Jurkat, Clone E6-1 (cell line): Measurements from ENCODE around the gene HSP90B1. TPM values are rescaled to one million over a fixed set of nuclear protein-coding genes. Genes with fewer than 3 reads are reported as not detected.
A peak's percentile ranks its signal among the peaks of the same experiment; 100 is the strongest.

Experiments
- DNase-seq: peaks from one replicate; pipeline ENCODE4 v3.0.0-alpha.2; 2011; ENCODE audit warnings: low read depth, low spot score
- H3K4me3 ChIP-seq: 2 replicates; pipeline ENCODE4 v1.5.1; 2011; ENCODE audit warnings: mild to moderate bottlenecking, low read length, control low read depth, moderate library complexity
- polyA plus RNA-seq: library from polyadenylated mRNA; unstranded; fragments of >200 nt; gene quantifications from one replicate; pipeline ENCODE4 v1.2.1, GENCODE V29; 2012; ENCODE audit warnings: missing spikeins; ENCODE audit not compliant: insufficient read length, insufficient read depth

HSP90B1 gene
- 277 TPM for polyA plus RNA-seq

DNA sequence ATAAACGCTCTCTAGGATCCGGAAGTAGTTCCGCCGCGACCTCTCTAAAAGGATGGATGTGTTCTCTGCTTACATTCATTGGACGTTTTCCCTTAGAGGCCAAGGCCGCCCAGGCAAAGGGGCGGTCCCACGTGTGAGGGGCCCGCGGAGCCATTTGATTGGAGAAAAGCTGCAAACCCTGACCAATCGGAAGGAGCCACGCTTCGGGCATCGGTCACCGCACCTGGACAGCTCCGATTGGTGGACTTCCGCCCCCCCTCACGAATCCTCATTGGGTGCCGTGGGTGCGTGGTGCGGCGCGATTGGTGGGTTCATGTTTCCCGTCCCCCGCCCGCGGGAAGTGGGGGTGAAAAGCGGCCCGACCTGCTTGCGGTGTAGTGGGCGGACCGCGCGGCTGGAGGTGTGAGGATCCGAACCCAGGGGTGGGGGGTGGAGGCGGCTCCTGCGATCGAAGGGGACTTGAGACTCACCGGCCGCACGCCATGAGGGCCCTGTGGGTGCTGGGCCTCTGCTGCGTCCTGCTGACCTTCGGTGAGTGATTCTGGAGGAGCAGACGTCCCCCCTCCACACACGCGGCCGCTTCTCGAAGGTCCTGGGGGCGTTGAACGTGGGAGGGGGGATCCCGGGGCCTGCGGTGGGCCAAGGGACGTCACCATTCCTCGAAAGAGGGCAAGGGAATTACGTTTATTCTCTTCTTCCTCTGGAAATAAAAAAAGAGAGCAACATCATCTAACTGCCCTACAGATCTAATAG, at the start of gene HSP90B1:
Gene HSP90B1, plus strand, starts transcription at position 377 of the 753 bp plus-strand sequence. Its CDS starts 106 bp downstream, at position 483.
- peak within 1 kb of the TSS; percentile 97 for H3K4me3 ChIP-seq
- DNase-seq = peak; percentile 99

DNA sequence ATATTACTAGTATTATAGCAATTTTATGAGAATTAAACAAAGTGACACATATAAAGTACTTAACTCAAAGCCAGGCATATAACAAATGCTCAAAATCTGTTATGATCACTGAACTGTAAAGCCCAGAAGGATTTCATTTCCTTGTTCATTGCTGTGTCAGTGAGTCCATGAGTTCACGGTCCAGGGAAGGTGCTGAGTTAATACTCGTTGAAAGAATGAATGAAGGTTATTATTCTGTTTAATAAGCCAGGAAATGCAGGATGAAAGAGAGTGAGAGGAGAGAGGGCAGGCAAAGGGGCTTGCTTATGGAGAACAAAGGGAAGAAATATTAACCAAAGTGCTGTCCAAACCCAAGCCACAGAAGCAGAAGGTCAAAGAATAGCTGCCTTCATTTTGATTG, 48.9 kb upstream of the HSP90B1 start:
- H3K4me3 ChIP-seq = no peak overlapping the region

DNA sequence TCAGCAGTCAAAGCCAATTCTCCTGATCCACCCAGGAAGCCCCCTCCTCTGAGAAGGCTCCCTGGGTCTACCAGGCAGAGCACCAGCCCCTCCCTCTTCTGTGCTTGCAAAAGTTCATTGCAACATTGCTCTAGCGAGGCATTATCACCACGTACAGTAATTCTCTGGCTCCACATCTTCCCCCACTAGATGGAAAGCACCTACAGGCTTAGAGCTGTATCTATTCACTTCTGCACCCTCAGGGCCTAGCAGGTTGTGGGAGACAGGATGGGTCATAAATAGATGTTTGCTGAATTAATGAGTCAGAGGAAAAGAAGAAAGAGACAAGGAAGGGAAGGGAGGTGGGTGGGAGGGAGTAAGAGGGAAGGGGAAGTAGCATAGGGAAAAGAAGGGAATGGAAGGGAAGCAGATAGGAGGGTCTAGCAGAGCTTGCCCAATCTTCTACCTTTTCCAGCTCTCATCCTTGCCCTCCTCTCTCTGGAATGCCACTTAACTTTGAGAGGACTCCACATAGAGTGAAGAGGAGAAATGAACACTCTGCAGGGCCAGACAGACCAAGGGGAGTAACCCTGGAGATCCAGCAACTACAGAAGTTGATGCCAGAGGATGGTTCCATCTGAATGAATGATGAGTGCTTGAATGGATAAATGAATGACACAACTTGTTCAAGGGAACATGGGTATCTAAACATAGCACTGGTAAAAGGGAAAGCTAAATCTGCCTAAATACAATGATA, 47.2 kb upstream of the HSP90B1 start:
- H3K4me3 ChIP-seq = no peak overlapping the region
- DNase-seq = no peak

More for the DNA sequence above, 48.9 kb upstream of the HSP90B1 start:
- no peak for DNase-seq

DNA sequence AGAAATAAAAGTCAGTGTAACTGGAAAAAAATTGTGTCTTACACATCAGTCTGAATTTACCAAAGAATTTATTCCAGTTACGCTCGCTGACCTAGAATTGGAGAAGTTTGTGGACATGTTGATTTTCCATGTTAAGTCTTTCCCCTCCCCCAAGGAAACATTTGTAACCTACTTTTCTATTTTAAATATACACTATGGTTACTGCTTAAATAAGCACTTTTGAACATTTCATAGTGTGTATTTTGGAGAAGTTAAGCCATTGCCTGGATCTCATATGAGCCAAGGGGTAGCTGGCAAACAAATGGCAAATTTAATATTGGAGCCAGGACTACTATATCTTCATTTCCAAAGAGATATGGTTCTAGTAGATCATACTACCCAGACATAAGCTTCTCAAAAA, 46.3 kb upstream of the HSP90B1 start:
- no peak overlapping the region for H3K4me3 ChIP-seq
- DNase-seq = no peak

DNA sequence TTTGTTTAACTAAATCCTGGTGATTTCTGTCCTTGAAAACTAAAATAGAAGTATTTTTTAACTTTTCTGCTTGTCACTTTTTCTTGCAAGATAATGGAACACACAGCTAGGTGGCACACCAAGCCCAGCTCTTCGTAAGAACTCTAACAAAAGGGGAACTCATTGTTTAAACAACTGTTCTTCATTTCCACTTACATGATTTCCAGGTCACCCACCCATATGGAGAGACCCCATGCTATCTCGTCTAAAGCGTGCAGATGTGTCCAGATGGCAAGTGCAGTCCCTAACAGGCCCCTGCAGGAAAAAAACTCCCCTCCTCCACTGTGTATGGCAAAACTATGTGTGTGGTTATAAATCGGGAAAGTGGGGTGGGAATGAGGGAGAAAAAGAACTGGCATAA, 45.9 kb upstream of the HSP90B1 start:
- H3K4me3 ChIP-seq = no peak overlapping the region

DNA sequence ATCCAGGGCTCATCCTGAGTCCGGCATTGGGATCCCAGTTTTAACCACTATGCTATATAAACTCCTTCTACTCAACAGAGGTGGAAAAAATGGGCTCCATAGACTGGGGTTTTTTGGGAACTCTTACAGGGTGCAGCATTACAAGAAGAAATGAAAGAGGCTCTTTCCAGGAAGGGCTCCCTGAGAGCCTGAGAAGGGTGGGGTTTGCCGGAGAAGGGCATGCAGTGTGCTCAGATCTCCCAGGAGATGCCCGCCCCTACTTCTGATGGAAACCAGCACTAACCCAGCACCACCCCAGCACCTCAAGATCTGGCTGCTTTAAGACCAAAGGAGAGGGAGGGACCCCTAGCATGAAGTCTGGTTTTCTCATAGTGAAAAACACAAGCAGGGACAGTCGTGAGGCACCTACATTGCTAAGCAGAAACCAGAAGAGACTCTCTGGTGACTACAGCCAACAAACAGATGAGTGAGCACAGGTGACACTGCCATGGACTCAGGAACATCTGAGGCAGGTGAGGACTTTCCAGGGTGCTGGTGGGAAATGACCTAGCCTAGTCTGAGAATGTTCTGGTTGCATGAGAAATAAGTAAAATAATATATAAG, 43.9 kb upstream of the HSP90B1 start:
- DNase-seq = no peak
- no peak overlapping the region for H3K4me3 ChIP-seq

More for the DNA sequence above, 45.9 kb upstream of the HSP90B1 start:
- peak; percentile 45 for DNase-seq

DNA sequence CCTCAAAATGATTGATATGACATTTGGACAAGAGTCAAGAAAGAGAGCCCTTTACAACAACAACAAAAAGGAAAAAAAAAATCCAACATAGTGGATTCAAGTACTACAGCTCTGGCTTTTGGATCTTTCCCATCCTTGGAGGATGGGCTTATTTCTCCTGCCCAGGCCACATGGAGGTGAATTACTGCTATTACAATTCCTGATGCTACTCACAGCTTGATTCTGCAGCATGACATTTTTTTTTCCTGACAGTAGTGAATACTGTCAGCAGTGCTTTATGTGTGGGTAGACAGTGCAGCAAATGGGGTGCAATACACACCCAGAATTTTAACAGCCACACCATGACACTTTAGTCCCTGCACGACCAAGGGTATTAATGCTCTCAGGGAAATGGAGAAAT, 42.5 kb upstream of the HSP90B1 start:
- no peak overlapping the region for H3K4me3 ChIP-seq
- DNase-seq = no peak

DNA sequence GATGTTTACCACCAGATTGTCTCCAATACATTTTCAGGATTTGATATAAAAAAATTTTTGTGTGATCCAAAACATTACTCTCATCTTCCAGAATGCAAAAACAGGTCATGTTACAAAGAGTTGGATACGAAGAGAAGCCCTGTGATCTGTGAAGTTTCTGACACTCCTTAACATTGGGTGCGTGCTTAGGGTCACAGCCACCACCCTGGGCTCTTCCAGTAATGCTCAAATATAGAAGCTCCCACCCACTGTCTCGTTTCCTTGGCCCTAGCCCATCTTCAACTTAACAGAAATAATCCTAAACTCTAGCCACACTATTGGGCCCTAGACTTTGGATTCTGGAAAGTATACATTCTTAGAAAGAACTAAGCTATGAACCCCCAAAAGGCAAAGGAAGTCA, 32.9 kb upstream of the HSP90B1 start:
- no peak for DNase-seq
- H3K4me3 ChIP-seq = no peak overlapping the region

DNA sequence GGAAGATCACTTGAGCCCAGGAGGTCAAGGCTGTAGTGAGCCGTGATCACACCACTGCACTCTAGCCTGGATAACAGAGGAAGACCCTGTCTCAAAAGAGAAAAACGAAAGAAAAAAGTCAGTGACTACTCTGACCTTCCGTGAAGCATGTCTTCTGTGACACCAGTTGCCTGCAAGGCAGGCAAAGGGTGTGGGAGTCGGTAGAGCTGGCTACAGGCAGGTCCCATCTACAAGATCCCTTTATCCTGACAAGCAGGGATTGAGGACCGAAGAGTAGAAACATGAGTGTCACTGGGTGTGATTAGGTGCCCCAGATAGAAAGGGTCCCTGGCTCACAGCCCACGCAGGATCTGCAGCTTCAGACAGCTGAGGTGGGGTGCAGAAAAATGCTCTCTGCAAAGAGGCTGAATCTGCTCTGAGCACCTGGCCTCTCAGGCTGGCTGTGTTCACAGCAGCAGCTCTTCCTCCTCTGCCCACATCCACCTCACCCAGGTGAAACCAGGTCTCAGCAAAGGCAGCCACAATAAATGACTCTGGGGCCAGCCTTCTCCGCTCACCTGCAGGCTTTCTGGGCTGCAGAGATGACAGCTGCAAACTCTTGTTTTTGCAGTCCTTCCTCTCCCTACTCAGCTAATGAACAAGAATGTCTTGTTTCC, 28.6 kb upstream of the HSP90B1 start:
- no peak overlapping the region for H3K4me3 ChIP-seq
- peak; percentile 31 for DNase-seq

DNA sequence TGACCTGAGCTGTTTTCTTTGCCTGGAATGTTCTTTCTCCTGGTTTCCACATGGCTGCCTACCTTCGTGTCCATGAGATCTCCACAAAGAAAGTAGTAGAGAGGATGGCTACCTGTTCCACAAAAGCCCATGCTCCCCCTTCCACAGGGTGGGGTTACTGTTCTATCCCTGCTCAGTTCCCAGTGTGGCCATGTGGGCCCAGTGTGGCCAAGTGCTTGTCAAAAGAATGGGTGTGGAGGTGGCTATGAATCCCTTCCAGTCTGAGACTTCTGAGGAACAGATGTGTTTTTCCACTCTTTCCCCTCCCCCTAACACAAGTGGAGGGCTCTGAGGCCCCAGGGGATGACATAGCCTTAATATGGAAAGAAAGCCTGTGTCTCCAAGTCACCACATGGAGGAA, 26.2 kb upstream of the HSP90B1 start:
- DNase-seq = no peak
- H3K4me3 ChIP-seq = no peak overlapping the region

DNA sequence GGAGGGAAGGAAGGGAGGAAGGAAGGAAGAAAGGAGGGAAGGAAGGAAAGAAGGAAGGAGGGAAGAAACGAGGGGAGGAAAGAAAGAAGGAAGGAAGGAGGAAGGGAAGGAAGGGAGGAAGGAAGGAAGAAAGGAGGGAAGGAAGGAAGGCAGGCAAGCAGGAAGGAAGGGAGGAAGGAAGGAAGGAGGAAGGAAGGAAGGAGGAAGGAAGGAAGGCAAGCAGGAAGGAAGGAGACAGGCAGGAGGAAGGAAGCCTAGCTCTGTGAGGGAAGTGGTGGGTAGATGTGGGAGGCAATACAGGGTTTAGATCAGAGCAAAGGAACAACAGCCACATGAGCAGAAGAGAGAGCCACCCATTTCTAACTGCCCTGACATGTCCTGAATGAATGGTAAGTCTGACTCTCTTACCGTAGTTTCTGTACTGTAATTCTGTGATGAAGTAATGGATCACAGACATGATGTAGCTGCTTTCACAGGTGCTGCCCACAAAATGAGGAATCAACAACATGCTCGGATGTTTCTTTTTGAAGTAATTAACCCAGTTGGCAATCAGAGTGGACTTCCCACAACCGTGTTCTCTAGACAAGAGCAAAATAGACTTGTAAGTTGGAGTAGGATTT, 24.4 kb upstream of the HSP90B1 start:
- no peak overlapping the region for H3K4me3 ChIP-seq
- no peak for DNase-seq

DNA sequence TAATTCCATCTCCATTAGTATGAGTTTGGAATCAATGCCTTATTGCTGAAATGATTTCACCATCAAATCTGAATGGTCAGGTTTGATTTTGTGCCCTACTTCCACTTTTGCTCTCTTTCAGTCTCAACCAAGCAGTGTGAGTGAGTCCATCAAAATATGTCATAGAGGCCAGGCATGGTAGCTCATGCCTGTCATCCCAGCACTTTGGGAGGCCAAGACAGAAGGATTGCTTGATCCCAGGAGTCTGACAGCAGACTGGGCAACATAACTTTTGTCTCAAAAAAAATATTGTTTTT, 22.0 kb upstream of the HSP90B1 start:
- no peak overlapping the region for H3K4me3 ChIP-seq
- no peak for DNase-seq

DNA sequence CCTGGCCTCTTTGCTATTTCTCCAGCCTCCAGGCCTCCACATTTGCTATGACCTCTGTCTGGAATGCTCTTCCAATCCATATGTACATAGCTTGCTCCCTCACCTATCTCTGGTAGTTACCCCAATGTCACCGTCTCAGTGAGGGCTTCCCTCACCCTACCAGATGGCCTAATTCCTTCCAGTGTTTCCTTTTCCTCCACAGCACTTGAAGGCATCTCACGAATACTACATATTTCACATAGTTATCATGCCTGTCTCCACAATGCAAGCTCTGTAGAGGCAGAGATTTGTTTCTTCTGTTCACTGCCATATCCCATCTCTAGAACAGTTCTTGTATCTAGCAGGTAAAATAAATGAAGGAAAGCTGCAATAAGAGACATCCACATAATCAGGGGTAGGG, 21.3 kb upstream of the HSP90B1 start:
- no peak overlapping the region for H3K4me3 ChIP-seq
- DNase-seq = no peak

DNA sequence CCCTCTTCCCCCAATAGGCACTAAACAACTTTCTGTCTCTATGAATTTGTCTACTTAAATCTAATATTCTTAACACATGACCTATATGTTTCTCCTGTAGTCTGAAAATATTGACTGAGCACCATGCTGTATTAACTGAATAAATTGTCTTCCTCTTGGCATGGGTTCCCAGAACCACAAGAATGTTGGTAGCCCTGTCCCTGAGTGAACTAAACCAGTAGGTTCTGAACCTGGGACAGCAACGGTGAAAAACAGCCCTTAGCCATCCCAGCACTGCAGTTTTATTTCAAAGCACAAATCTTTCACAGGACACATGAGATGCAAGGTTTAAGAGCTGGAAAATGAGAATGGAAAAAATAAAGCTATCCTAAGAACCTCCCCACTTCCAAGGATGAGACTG, 20.4 kb upstream of the HSP90B1 start:
- no peak overlapping the region for H3K4me3 ChIP-seq
- no peak for DNase-seq

DNA sequence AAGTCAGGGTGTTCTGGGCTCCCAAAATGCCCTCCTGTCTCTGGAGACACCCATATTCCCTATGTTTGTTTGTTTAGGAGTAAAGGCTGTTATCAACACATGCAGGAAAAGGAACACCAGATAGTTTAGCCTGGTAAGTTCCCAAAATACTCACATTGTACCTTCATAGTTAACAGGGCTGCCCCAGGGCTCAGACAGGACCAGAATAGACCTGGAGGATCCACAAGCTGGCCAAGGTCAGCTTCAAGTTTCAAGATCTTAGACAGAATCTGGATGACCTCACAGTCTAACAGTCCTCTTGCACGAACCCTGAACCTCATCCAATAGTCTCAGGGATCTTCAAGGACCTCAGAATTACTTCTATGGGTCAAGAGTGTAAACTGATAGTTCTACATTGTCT, 18.1 kb upstream of the HSP90B1 start:
- no peak overlapping the region for H3K4me3 ChIP-seq
- DNase-seq = no peak

DNA sequence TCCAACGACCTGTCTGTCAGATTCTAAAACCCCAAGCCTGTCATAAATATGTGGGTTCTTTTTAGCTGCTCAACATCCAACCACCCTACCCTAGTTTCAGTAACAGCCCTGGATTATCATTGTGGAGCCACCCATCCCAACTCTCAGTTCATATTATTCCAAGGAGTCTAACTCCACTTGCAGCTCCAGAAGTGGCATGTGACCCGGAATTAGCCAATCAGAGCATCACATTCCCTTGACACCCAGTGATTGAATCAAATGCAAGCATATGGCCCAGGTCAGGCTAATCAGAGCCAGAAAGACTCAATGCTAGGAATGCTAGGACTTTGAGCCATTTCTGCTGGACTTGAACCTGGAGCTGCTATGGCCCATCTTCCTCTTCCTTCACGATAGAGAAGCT, 17.1 kb upstream of the HSP90B1 start:
- H3K4me3 ChIP-seq = no peak overlapping the region
- DNase-seq = no peak

DNA sequence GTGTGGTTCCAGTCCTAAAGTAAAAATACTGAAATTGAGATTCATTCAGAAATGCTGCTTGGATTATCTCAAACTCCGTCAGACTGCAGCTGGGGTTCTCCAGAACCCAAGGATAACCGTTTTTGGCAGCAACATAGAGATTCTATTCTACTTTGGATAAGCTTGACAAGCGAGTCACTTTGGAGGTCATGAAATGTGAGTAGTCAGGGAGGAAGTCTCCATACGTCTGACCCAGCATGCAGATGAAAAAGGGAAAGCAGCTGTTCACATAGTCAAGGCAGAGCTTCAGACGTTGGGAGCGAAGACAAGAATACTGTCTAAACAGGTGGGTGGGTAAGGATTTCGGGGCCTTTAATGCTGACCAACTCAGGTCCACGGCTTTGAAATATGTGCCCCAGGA, 14.9 kb upstream of the HSP90B1 start:
- H3K4me3 ChIP-seq = no peak overlapping the region
- no peak for DNase-seq

DNA sequence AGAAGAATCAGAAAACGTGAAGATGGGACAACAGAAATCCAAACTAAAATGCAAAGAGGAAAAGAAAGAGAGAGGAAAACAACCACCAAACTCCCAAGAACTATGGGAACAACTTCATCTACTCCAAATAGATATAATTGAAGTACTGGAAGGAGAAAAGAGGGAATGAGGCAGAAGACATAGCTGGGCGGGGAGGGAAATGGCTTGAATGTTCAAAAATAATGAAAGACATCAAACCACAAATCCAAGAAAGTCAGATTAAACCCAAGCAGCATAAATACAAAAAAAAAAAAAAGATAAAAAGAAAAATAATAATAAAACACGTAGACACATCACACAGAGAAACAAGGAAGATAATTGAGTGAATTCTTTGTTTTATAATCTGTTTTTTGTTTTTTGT, 12.3 kb upstream of the HSP90B1 start:
- no peak overlapping the region for H3K4me3 ChIP-seq
- no peak for DNase-seq

DNA sequence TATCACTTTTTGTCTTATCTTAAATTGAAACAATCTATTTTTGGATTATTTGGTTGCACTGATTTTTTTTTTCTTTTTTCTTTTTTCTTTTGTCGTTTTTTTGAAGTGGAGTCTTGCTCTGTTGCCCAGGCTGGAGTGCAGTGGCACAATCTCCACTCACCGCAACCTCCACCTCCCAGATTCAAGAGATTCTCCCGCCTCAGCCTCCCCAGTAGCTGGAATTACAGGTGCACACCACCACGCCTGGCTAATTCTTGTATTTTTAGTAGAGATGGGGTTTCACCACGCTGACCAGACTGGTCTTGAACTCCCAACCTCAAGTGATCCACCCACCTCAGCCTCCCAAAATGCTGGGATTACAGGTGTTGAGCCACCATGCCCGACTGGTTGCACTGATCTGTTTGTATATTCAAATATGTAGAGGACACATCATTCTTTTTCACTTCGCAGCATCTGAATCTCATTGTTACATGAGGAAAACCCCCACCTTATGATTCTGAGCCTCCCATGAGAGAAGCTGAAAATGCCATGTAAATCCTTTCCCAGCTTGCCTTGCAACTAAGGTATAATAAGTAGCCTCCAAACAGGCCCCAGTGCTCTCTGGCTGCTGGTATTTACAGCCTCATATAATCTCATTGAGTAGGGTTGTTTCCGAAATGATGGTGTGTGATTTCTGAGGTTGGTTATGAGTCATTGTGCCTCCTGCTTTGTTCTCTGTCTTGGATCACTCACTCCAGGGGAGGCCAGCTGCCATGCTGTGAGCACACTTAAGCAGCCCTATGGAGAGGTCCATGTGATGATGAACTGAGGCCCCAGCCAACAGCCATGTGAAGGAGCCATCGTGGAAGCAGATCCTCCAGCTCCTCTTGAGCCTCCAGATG, 5.2 kb upstream of the HSP90B1 start:
- no peak overlapping the region for H3K4me3 ChIP-seq
- no peak for DNase-seq
